ENCODE results near the gene VPS52. TPM values are rescaled to one million over a fixed set of nuclear protein-coding genes. Genes with fewer than 3 reads are reported as not detected.

Gene VPS52
- total RNA-seq, 1 experiment from 2014 or later: 47.8 TPM

GRCh38 chr6:33248643-33248931 is 23.1 kb downstream of the VPS52 start:
- ChIA-PET CTCF (interaction anchor here (0.7 to 2.8 kb wide), 38 partner anchors 9 to 925 kb away, joined by 3 to 31 read pairs (median 5); partner anchors contain the start of genes HSD17B8, RPS18 and VPS52), POLR2A (interaction anchor here (0.7 to 5.5 kb wide), 25 partner anchors 8 to 349 kb away, joined by 3 to 110 read pairs (median 6); partner anchors contain the start of genes B3GALT4, BRD2, HSD17B8 and PFDN6)
- intact Hi-C loops (cut with micrococcal nuclease): loop anchor here (1.0 to 2.0 kb wide), 5 partner anchors 40 to 234 kb away; partner anchors contain the start of genes RING1, RXRB and SLC39A7
- H3K4me3 Mint-ChIP-seq (ENCODE audit: unreplicated experiment): peak overlapping the region; percentile 82
- peak overlapping the region; percentile 70 for H3K27ac Mint-ChIP-seq (ENCODE audit: low read depth, unreplicated experiment)
- BruUV-seq (replicated peaks): TSS peak; percentile 29
- H3K27me3 Mint-ChIP-seq (ENCODE audit: insufficient read depth, unreplicated experiment): peaks cover 5% of the 10 kb centered on the region
- no peaks in the 10 kb centered on the region for H3K9me3 Mint-ChIP-seq (ENCODE audit: unreplicated experiment)
- no peak for DNase-seq (ENCODE audit: unreplicated experiment)
- peaks cover 22% of the 10 kb centered on the region for H3K4me1 Mint-ChIP-seq (ENCODE audit: insufficient read depth, unreplicated experiment)
- no peak for TF ChIP-seq CTCF (IDR thresholded peaks at IDR 0.05; ENCODE audit: unreplicated experiment)
- H3K36me3 Mint-ChIP-seq (ENCODE audit: insufficient read depth, unreplicated experiment): peaks cover 41% of the 10 kb centered on the region

GRCh38 chr6:33247977-33248642 is 23.6 kb downstream of the VPS52 start:
- Mint-ChIP-seq H3K27ac (ENCODE audit: low read depth, unreplicated experiment) (peak overlapping the region; percentile 70), H3K36me3 (ENCODE audit: insufficient read depth, unreplicated experiment) (peaks cover 41% of the 10 kb centered on the region), H3K27me3 (ENCODE audit: insufficient read depth, unreplicated experiment) (peaks cover 10% of the 10 kb centered on the region), H3K4me3 (ENCODE audit: unreplicated experiment) (peak overlapping the region; percentile 82), H3K9me3 (ENCODE audit: unreplicated experiment) (no peaks in the 10 kb centered on the region), H3K4me1 (ENCODE audit: insufficient read depth, unreplicated experiment) (peaks cover 22% of the 10 kb centered on the region)
- DNase-seq (ENCODE audit: unreplicated experiment): peak; percentile 90
- TF ChIP-seq CTCF (IDR thresholded peaks at IDR 0.05; ENCODE audit: unreplicated experiment): peak; percentile 97
- BruUV-seq (replicated peaks): no TSS peak
- CTCF ChIA-PET: interaction anchor here (0.6 to 2.8 kb wide), 41 partner anchors 10 to 925 kb away, joined by 3 to 31 read pairs (median 5); partner anchors contain the start of genes BRD2, HSD17B8, RPS18 and VPS52
- POLR2A ChIA-PET: interaction anchor here (0.5 to 5.5 kb wide), 31 partner anchors 8 to 348 kb away, joined by 3 to 110 read pairs (median 4); partner anchors contain the start of genes B3GALT4, BRD2, HSD17B8 and PFDN6
- intact Hi-C loops (cut with micrococcal nuclease): loop anchor here (1.0 to 2.0 kb wide), 5 partner anchors 39 to 234 kb away; partner anchors contain the start of genes RING1, RXRB and SLC39A7

GRCh38 chr6:33243476-33243875 is 28.2 kb downstream of the VPS52 start:
- intact Hi-C loops (cut with micrococcal nuclease): no loop called here
- CTCF ChIA-PET: interaction anchor here (1.0 kb wide), 1 partner anchor 94 kb away, joined by 4 read pairs; no protein-coding TSS in a partner anchor
- no peak for DNase-seq (ENCODE audit: unreplicated experiment)
- H3K4me3 Mint-ChIP-seq (ENCODE audit: unreplicated experiment): no peak overlapping the region
- POLR2A ChIA-PET: interaction anchor here (0.8 kb wide), 1 partner anchor 11 kb away, joined by 3 read pairs; no protein-coding TSS in a partner anchor
- H3K36me3 Mint-ChIP-seq (ENCODE audit: insufficient read depth, unreplicated experiment): peaks cover 3% of the 10 kb centered on the region
- BruUV-seq (replicated peaks): no TSS peak
- no peak for TF ChIP-seq CTCF (IDR thresholded peaks at IDR 0.05; ENCODE audit: unreplicated experiment)
- H3K27me3 Mint-ChIP-seq (ENCODE audit: insufficient read depth, unreplicated experiment): peaks cover 46% of the 10 kb centered on the region
- H3K9me3 Mint-ChIP-seq (ENCODE audit: unreplicated experiment): no peaks in the 10 kb centered on the region
- H3K4me1 Mint-ChIP-seq (ENCODE audit: insufficient read depth, unreplicated experiment): no peaks in the 10 kb centered on the region
- no peak overlapping the region for H3K27ac Mint-ChIP-seq (ENCODE audit: low read depth, unreplicated experiment)

- ChIA-PET POLR2A (no interaction called here), CTCF (no interaction called here)
- no peaks in the 10 kb centered on the region for H3K9me3 Mint-ChIP-seq (ENCODE audit: unreplicated experiment)
- H3K4me1 Mint-ChIP-seq (ENCODE audit: insufficient read depth, unreplicated experiment): no peaks in the 10 kb centered on the region
- H3K36me3 Mint-ChIP-seq (ENCODE audit: insufficient read depth, unreplicated experiment): no peaks in the 10 kb centered on the region
- H3K27ac Mint-ChIP-seq (ENCODE audit: low read depth, unreplicated experiment): no peak overlapping the region
- intact Hi-C loops (cut with micrococcal nuclease): no loop called here
- no TSS peak for BruUV-seq (replicated peaks)
- TF ChIP-seq CTCF (IDR thresholded peaks at IDR 0.05; ENCODE audit: unreplicated experiment): no peak
- H3K27me3 Mint-ChIP-seq (ENCODE audit: insufficient read depth, unreplicated experiment): peaks cover 46% of the 10 kb centered on the region
- DNase-seq (ENCODE audit: unreplicated experiment): no peak
- no peak overlapping the region for H3K4me3 Mint-ChIP-seq (ENCODE audit: unreplicated experiment)
Measured at GRCh38 chr6:33241968-33242367, 29.7 kb downstream of the VPS52 start.
